Thoracic aorta (tissue), 2 donors: Measurements from ENCODE around the gene ABCF1. TPM values are rescaled to one million over a fixed set of nuclear protein-coding genes. Genes with fewer than 3 reads are reported as not detected.

Experiments used
- ATAC-seq: fragments of 150-250 bp; one replicate; pipeline ENCODE4 v1.8.0; 2017; ENCODE audit warnings: low read depth; ENCODE audit not compliant: insufficient number of reproducible peaks, low FRiP score
- DNase-seq: peaks from one replicate; pipeline ENCODE4 v3.0.0-alpha.2; 2020; ENCODE audit warnings: low spot score
- H3K27ac ChIP-seq, 2 donors: fragments of 200-600 bp; sonication (generic); 1 replicate in 1 of 2; 2 replicates in 1 of 2; pipeline ENCODE4 v1.5.1; 2016; ENCODE audit warnings: mild to moderate bottlenecking in 2 of 2, moderate library complexity in 2 of 2
- H3K27me3 ChIP-seq: fragments of 200-600 bp; sonication (generic); replicated peaks from 2 replicates; pipeline ENCODE4 v1.6.0; 2016; ENCODE audit warnings: mild to moderate bottlenecking; ENCODE audit not compliant: insufficient read depth
- H3K36me3 ChIP-seq: fragments of 200-600 bp; sonication (generic); one replicate; pipeline ENCODE4 v1.5.1; 2016
- H3K4me1 ChIP-seq, 2 donors: fragments of 200-600 bp; sonication (generic); 1 replicate in 1 of 2; 2 replicates in 1 of 2; pipeline versions ENCODE4 v1.5.1 to v1.6.0; 2016; ENCODE audit warnings: low read depth in 2 of 2, mild to moderate bottlenecking in 1 of 2; ENCODE audit not compliant: control insufficient read depth in 1 of 2
- H3K4me3 ChIP-seq: fragments of 200-600 bp; sonication (generic); 2 replicates; pipeline ENCODE4 v1.5.1; 2016; ENCODE audit warnings: mild to moderate bottlenecking
- H3K9me3 ChIP-seq: fragments of 200-600 bp; sonication (generic); 2 replicates; pipeline ENCODE4 v1.5.1; 2016
- CTCF ChIP-seq: fragments of 200-600 bp; sonication (generic); IDR thresholded peaks from one replicate; pipeline ENCODE4 v1.5.1; 2019; ENCODE audit warnings: antibody characterized with exemption
- total RNA-seq, 2 donors: library from RNA; depleted of rRNA; stranded (reverse); fragments of >200 nt; gene quantifications; one replicate each; pipeline versions ENCODE4 v1.1.0 to v1.2.3, GENCODE V29; 2016

Gene ABCF1
- total RNA-seq, 2 donors from 2014 or later, result 24.2 to 52.1 TPM

GRCh38 chr6:30537931-30538330, 33.3 kb upstream of the ABCF1 start:
- Histone ChIP-seq H3K27me3 (no peaks in the 10 kb centered on the region), H3K27ac (no peak overlapping the region), H3K4me1 (peaks cover 0 to 8% of the 10 kb centered on the region in 2 donors), H3K9me3 (no peaks in the 10 kb centered on the region), H3K4me3 (no peak overlapping the region), H3K36me3 (no peaks in the 10 kb centered on the region)
- ATAC-seq (no peak), DNase-seq (no peak)
- TF ChIP-seq CTCF, result no peak

DNA sequence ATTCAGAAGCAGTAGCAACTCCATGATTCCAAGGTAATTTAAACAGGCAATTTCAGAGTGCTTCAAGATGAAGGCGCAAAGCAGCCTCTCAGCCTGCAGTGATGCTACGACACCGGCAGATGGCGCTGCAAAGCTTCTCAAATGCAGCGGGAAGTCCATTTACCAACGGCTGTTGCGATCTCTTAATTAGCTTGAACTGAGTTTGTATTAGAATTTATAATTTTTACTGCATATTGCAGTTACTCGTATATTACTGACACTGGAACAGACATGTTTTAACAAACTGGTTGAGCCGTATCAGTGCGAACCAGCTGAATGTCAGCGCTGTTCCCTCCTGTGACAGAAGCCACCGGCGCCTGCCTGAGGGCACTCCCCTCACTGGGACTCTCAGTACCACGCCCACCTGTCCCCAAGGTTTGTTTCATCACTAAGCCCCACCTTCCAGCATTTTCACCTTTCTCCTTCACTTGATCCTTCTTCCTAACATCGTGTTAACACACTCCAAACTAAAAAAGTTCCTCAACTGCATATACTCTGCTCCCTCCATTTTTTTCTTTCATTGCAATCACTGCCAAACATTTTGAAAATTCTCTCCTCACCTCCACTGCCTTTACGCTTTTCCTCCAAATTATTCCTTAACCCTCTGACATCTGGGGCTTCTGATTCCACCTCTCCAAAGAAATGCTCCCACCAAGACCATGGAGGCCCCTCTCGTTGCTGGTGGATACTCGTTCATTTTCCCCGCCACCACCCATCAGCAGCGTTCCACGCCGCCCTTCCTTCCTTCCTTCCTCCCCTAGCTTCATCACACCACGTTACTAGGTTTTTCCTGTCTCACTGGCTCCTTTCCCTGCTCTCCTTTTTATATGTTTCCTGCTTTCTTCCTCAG, 29.5 kb upstream of the ABCF1 start:
- no peak overlapping the region for H3K27ac ChIP-seq
- H3K36me3 ChIP-seq, result peaks cover 10% of the 10 kb centered on the region
- peak overlapping the region; percentile 61 for H3K4me3 ChIP-seq
- H3K9me3 ChIP-seq, result no peaks in the 10 kb centered on the region
- ATAC-seq (no peak), DNase-seq (no peak)
- peak; percentile 94 for TF ChIP-seq CTCF
- peaks cover 0 to 8% of the 10 kb centered on the region in 2 donors for H3K4me1 ChIP-seq
- H3K27me3 ChIP-seq, result no peaks in the 10 kb centered on the region

DNA sequence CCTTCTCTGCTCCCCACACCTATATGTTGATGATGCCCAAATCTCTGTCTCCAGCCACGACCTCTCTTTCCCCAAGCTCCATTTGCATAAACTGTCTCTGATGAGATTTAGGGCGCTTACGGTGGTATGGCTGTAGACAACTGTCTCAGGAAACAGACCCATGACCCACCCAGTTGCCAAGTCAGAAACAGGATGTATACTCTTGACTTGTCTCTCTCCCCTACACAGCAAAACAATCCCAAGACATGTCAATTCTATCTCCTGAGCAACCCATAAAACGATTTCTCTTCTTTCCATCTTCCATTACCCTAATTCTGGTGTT, 28.9 kb upstream of the ABCF1 start:
- H3K9me3 ChIP-seq, result no peaks in the 10 kb centered on the region
- H3K36me3 ChIP-seq, result peaks cover 14% of the 10 kb centered on the region
- ATAC-seq, result no peak
- H3K27ac ChIP-seq, result no peak overlapping the region
- DNase-seq, result no peak
- H3K4me3 ChIP-seq, result no peak overlapping the region
- peaks cover 0 to 8% of the 10 kb centered on the region in 2 donors for H3K4me1 ChIP-seq
- no peaks in the 10 kb centered on the region for H3K27me3 ChIP-seq
- TF ChIP-seq CTCF, result no peak

DNA sequence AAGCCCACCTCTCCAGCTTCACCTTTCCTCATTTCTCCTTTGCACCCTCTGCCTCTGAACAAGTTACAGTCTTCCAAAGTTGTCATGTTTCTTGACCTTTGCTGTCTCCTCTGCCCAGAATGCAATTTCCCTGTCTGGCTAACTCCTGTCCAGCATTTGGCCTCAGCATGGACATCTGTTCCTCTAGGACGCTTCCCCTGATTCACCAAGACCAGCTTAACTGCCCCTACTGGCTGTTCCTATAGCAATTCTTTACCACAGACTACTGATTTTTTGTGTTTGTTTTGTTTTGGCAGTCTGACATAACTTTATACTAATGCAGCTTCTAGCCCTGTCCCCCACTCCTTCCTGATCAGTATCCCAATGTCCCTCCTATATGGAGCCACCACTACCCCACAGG, 28.3 kb upstream of the ABCF1 start:
- Histone ChIP-seq H3K4me1 (peaks cover 0 to 8% of the 10 kb centered on the region in 2 donors), H3K4me3 (no peak overlapping the region), H3K9me3 (no peaks in the 10 kb centered on the region), H3K27me3 (no peaks in the 10 kb centered on the region), H3K27ac (no peak overlapping the region), H3K36me3 (peaks cover 17% of the 10 kb centered on the region)
- ATAC-seq (no peak), DNase-seq (no peak)
- TF ChIP-seq CTCF, result no peak

- no peak overlapping the region for H3K27ac ChIP-seq
- ATAC-seq, result no peak
These were observed 27.4 kb upstream of the ABCF1 start for GRCh38 chr6:30543821-30544220.

More at GRCh38 chr6:30543821-30544220, 27.4 kb upstream of the ABCF1 start:
- Histone ChIP-seq H3K9me3 (no peaks in the 10 kb centered on the region), H3K27me3 (no peaks in the 10 kb centered on the region), H3K4me1 (peaks cover 0 to 8% of the 10 kb centered on the region in 2 donors), H3K36me3 (peaks cover 21% of the 10 kb centered on the region), H3K4me3 (no peak overlapping the region)
- no peak for TF ChIP-seq CTCF
- no peak for DNase-seq
